Tibial artery (tissue), 4 donors: ENCODE results near the gene MCTP2.

Source experiments
- DNase-seq, 2 donors: peaks; one replicate each; pipeline ENCODE4 v3.0.0-alpha.2; 2019
- H3K27ac ChIP-seq, 2 donors: fragments of 200-600 bp; sonication (generic) in 1 of 2; 1 replicate in 1 of 2; 2 replicates in 1 of 2; pipeline ENCODE4 v1.5.1; 2018 to 2019; ENCODE audit warnings: mild to moderate bottlenecking in 1 of 2
- H3K27me3 ChIP-seq, 2 donors: fragments of 200-600 bp; sonication (generic) in 1 of 2; one replicate each; pipeline versions ENCODE4 v1.5.1 to v1.6.0; 2016 to 2019
- H3K36me3 ChIP-seq, 3 donors: fragments of 200-600 bp; sonication (generic) in 2 of 3; one replicate each; pipeline ENCODE4 v1.5.1; 2016 to 2019; ENCODE audit warnings: mild to moderate bottlenecking in 2 of 3
- H3K4me1 ChIP-seq, 4 donors: fragments of 200-600 bp; sonication (generic) in 2 of 4; 1 replicate in 3 of 4; 2 replicates in 1 of 4; pipeline ENCODE4 v1.5.1; 2016 to 2019
- H3K4me3 ChIP-seq, 2 donors: fragments of 200-600 bp; sonication (generic) in 1 of 2; 1 replicate in 1 of 2; 2 replicates in 1 of 2; pipeline ENCODE4 v1.5.1; 2018 to 2019; ENCODE audit warnings: mild to moderate bottlenecking in 2 of 2
- H3K9me3 ChIP-seq, 3 donors: fragments of 200-600 bp; sonication (generic) in 1 of 3; one replicate each; pipeline ENCODE4 v1.5.1; 2016 to 2019
- CTCF ChIP-seq, 2 experiments: fragments of 200-600 bp in 1 of 2; fragments of 450-650 bp in 1 of 2; IDR thresholded peaks; one replicate each; pipeline ENCODE4 v1.5.1; 2017 to 2019; ENCODE audit warnings: antibody characterized with exemption in 2 of 2, mild to moderate bottlenecking in 1 of 2, moderate library complexity in 1 of 2
- intact Hi-C: fragments of 100-400 bp; cut with DNase I; formaldehyde crosslinking; loops from one replicate; pipeline ENCODE4 v1.15.0; 2023; ENCODE audit warnings: low total_unique reads

The MCTP2 gene

GRCh38 chr15:94381384-94381783 lies 150.0 kb downstream of the MCTP2 start:
- Histone ChIP-seq H3K4me3 (no peak overlapping the region), H3K9me3 (no peaks in the 10 kb centered on the region), H3K4me1 (no peaks in the 10 kb centered on the region), H3K27me3 (no peaks in the 10 kb centered on the region), H3K27ac (no peak overlapping the region), H3K36me3 (no peaks in the 10 kb centered on the region)
- DNase-seq, result no peak
- no peak for TF ChIP-seq CTCF (IDR thresholded peaks at IDR 0.05)
- intact Hi-C loops, result no loop called here

DNA sequence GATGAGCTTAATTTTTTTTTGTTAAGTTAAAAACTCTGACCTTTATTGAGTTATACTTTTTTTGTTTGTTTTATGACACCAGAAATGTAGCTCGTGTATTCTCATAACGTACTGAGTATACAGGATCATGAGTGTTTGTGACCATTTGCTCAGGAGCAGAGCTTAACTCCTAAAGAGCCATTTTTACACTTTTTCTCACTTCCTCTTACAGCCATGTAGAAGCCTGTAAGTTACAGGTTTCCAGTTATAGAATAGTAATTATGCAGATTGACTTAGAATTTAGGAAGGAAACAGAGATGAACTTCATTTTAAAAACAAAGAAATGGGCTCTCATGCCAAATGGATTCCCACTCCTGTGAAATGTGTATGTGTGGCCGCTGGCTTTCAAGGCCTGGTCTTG lies 151.7 kb downstream of the MCTP2 start:
- no peak overlapping the region for H3K4me3 ChIP-seq
- H3K36me3 ChIP-seq, result no peaks in the 10 kb centered on the region
- no peak for TF ChIP-seq CTCF (IDR thresholded peaks at IDR 0.05)
- H3K27me3 ChIP-seq, result no peaks in the 10 kb centered on the region
- intact Hi-C loops, result no loop called here
- no peak overlapping the region for H3K27ac ChIP-seq
- no peak for DNase-seq
- H3K9me3 ChIP-seq, result no peaks in the 10 kb centered on the region
- no peaks in the 10 kb centered on the region for H3K4me1 ChIP-seq

DNA sequence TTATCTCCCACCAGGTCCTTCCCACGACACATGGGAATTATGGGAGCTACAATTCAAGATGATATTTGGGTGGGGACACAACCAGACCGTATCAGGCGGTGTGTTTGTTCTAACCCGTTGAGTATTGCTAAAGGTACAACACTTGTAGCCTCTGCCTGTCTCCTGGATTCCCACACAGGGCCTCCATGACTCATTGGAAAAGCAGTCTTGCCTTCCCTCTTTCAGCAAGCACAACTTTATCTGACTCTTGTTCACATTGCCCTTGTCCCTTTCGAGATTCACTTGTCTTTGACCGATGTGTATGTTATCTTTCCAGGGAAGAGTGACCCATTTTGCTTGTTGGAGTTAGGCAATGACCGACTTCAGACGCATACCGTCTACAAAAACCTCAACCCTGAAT lies 152.3 kb downstream of the MCTP2 start:
- no peaks in the 10 kb centered on the region for H3K4me1 ChIP-seq
- no peak overlapping the region for H3K4me3 ChIP-seq
- intact Hi-C loops, result no loop called here
- TF ChIP-seq CTCF (IDR thresholded peaks at IDR 0.05), result no peak
- H3K27ac ChIP-seq, result no peak overlapping the region
- H3K27me3 ChIP-seq, result no peaks in the 10 kb centered on the region
- H3K9me3 ChIP-seq, result no peaks in the 10 kb centered on the region
- H3K36me3 ChIP-seq, result no peaks in the 10 kb centered on the region
- no peak for DNase-seq

GRCh38 chr15:94385441-94385840 lies 154.1 kb downstream of the MCTP2 start:
- Histone ChIP-seq H3K4me3 (no peak overlapping the region), H3K27me3 (no peaks in the 10 kb centered on the region), H3K9me3 (no peaks in the 10 kb centered on the region), H3K4me1 (no peaks in the 10 kb centered on the region), H3K27ac (no peak overlapping the region), H3K36me3 (no peaks in the 10 kb centered on the region)
- intact Hi-C loops, result no loop called here
- no peak for DNase-seq
- no peak for TF ChIP-seq CTCF (IDR thresholded peaks at IDR 0.05)

- Histone ChIP-seq H3K4me1 (no peaks in the 10 kb centered on the region), H3K9me3 (no peaks in the 10 kb centered on the region), H3K27ac (no peak overlapping the region), H3K27me3 (no peaks in the 10 kb centered on the region), H3K4me3 (no peak overlapping the region), H3K36me3 (no peaks in the 10 kb centered on the region)
- TF ChIP-seq CTCF (IDR thresholded peaks at IDR 0.05), result no peak
- DNase-seq, result no peak
- intact Hi-C loops, result no loop called here
These were observed 155.0 kb downstream of the MCTP2 start for GRCh38 chr15:94386351-94386750.

- H3K27me3 ChIP-seq, result no peaks in the 10 kb centered on the region
- TF ChIP-seq CTCF (IDR thresholded peaks at IDR 0.05), result no peak
These were observed 156.1 kb downstream of the MCTP2 start for GRCh38 chr15:94387442-94387841.

More at GRCh38 chr15:94387442-94387841, 156.1 kb downstream of the MCTP2 start:
- Histone ChIP-seq H3K4me3 (no peak overlapping the region), H3K27ac (no peak overlapping the region), H3K4me1 (no peaks in the 10 kb centered on the region), H3K36me3 (no peaks in the 10 kb centered on the region), H3K9me3 (no peaks in the 10 kb centered on the region)
- intact Hi-C loops, result no loop called here
- no peak for DNase-seq
